Measurements from ENCODE around the gene MRPS25. TPM values are rescaled to one million over a fixed set of nuclear protein-coding genes. Genes with fewer than 3 reads are reported as not detected.

MRPS25 gene
- total RNA-seq, 2 donors from 2014 or later, result 13.8 to 31.0 TPM

GRCh38 chr3:15094187-15094875 is 29.2 kb upstream of the MRPS25 start:
- H3K36me3 ChIP-seq, result peaks cover 12% of the 10 kb centered on the region
- H3K4me1 ChIP-seq (ENCODE audit: control insufficient read depth in 1 of 2, low read depth in 2 of 2), result peaks cover 15 to 44% of the 10 kb centered on the region in 2 donors
- no peak for DNase-seq (ENCODE audit: low spot score)
- no peaks in the 10 kb centered on the region for H3K9me3 ChIP-seq
- TF ChIP-seq, protein P1, sequence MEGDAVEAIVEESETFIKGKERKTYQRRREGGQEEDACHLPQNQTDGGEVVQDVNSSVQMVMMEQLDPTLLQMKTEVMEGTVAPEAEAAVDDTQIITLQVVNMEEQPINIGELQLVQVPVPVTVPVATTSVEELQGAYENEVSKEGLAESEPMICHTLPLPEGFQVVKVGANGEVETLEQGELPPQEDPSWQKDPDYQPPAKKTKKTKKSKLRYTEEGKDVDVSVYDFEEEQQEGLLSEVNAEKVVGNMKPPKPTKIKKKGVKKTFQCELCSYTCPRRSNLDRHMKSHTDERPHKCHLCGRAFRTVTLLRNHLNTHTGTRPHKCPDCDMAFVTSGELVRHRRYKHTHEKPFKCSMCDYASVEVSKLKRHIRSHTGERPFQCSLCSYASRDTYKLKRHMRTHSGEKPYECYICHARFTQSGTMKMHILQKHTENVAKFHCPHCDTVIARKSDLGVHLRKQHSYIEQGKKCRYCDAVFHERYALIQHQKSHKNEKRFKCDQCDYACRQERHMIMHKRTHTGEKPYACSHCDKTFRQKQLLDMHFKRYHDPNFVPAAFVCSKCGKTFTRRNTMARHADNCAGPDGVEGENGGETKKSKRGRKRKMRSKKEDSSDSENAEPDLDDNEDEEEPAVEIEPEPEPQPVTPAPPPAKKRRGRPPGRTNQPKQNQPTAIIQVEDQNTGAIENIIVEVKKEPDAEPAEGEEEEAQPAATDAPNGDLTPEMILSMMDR (IDR thresholded peaks at IDR 0.05), result no peak
- no peak for ATAC-seq (ENCODE audit: insufficient number of reproducible peaks, low FRiP score, low read depth)
- peak overlapping the region; percentile 51 to 64 for H3K27ac ChIP-seq
- H3K27me3 ChIP-seq (replicated peaks; ENCODE audit: insufficient read depth), result no peaks in the 10 kb centered on the region
- H3K4me3 ChIP-seq, result no peak overlapping the region

GRCh38 chr3:15092686-15093085 is 27.6 kb upstream of the MRPS25 start:
- Histone ChIP-seq H3K27ac (no peak overlapping the region), H3K27me3 (replicated peaks; ENCODE audit: insufficient read depth) (no peaks in the 10 kb centered on the region), H3K4me3 (no peak overlapping the region), H3K36me3 (peaks cover 18% of the 10 kb centered on the region), H3K4me1 (ENCODE audit: control insufficient read depth in 1 of 2, low read depth in 2 of 2) (peaks cover 11 to 36% of the 10 kb centered on the region in 2 donors), H3K9me3 (no peaks in the 10 kb centered on the region)
- ATAC-seq (ENCODE audit: insufficient number of reproducible peaks, low FRiP score, low read depth), result no peak
- TF ChIP-seq, protein P1 (IDR thresholded peaks at IDR 0.05), result no peak
- DNase-seq (ENCODE audit: low spot score), result no peak

GRCh38 chr3:15091575-15091974 is 26.5 kb upstream of the MRPS25 start:
- H3K27me3 ChIP-seq (replicated peaks; ENCODE audit: insufficient read depth), result no peaks in the 10 kb centered on the region
- H3K4me1 ChIP-seq (ENCODE audit: control insufficient read depth in 1 of 2, low read depth in 2 of 2), result peaks cover 11 to 27% of the 10 kb centered on the region in 2 donors
- ATAC-seq (ENCODE audit: insufficient number of reproducible peaks, low FRiP score, low read depth) (no peak), DNase-seq (ENCODE audit: low spot score) (no peak)
- TF ChIP-seq, protein P1 (IDR thresholded peaks at IDR 0.05), result no peak
- H3K4me3 ChIP-seq, result no peak overlapping the region
- H3K36me3 ChIP-seq, result peaks cover 18% of the 10 kb centered on the region
- no peak overlapping the region for H3K27ac ChIP-seq
- no peaks in the 10 kb centered on the region for H3K9me3 ChIP-seq

GRCh38 chr3:15089201-15089600 is 24.1 kb upstream of the MRPS25 start:
- ATAC-seq (ENCODE audit: insufficient number of reproducible peaks, low FRiP score, low read depth) (no peak), DNase-seq (ENCODE audit: low spot score) (no peak)
- TF ChIP-seq, protein P1 (IDR thresholded peaks at IDR 0.05), result no peak
- Histone ChIP-seq H3K9me3 (no peaks in the 10 kb centered on the region), H3K27me3 (replicated peaks; ENCODE audit: insufficient read depth) (no peaks in the 10 kb centered on the region), H3K27ac (no peak overlapping the region), H3K4me1 (ENCODE audit: control insufficient read depth in 1 of 2, low read depth in 2 of 2) (peaks cover 8 to 11% of the 10 kb centered on the region in 2 donors), H3K36me3 (peaks cover 27% of the 10 kb centered on the region), H3K4me3 (no peak overlapping the region)

DNA sequence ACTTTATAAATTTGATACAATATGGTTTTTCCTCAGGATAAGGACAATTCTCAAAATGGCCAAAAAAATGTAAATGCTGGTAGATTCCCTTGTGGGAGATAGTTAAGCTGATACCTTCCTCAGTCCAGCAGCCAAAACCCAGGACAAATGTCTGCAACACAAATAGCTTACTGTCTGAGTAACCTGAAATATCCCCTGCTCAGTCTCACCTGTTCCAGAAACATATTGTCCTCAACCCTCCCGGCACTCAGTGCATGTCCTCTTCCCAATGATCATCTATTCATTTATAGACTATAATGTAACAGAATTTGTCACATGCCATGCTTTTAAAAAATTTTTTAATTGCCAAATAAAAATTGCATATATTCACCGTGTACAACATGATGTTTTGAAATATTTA is 21.6 kb upstream of the MRPS25 start:
- ATAC-seq (ENCODE audit: insufficient number of reproducible peaks, low FRiP score, low read depth), result no peak
- Histone ChIP-seq H3K4me3 (no peak overlapping the region), H3K27ac (no peak overlapping the region), H3K36me3 (peaks cover 50% of the 10 kb centered on the region), H3K4me1 (ENCODE audit: control insufficient read depth in 1 of 2, low read depth in 2 of 2) (no peaks in the 10 kb centered on the region), H3K9me3 (no peaks in the 10 kb centered on the region), H3K27me3 (replicated peaks; ENCODE audit: insufficient read depth) (no peaks in the 10 kb centered on the region)
- no peak for DNase-seq (ENCODE audit: low spot score)
- TF ChIP-seq, protein P1 (IDR thresholded peaks at IDR 0.05), result no peak
